Embryonic facial prominence (tissue), 1 donor: Measurements from ENCODE around the gene APBA1.

Experiments
- DNase-seq: peaks from one replicate; pipeline ENCODE4 v3.0.0-alpha.2; 2016; ENCODE audit errors: extremely low spot score

APBA1 gene

DNA sequence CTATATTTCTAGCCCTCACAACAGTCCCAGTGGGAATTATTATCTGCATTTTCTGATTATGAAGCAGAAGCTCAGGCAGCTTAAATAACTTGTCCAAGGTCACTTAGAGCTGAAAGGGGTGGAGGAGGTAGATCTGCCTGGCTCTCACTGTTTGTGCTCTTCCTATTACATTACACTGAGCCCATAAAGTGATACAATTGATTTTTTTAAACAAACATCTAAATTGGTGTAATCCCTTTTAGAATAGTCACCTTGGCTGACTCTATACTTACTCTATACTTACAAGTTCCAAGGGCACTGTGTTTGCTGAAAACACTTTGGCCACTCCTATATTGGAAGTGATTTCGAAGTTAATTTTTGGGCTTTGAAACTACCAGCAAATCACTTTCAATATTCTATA is 144.7 kb downstream of the APBA1 start:
- no peak for DNase-seq

DNA sequence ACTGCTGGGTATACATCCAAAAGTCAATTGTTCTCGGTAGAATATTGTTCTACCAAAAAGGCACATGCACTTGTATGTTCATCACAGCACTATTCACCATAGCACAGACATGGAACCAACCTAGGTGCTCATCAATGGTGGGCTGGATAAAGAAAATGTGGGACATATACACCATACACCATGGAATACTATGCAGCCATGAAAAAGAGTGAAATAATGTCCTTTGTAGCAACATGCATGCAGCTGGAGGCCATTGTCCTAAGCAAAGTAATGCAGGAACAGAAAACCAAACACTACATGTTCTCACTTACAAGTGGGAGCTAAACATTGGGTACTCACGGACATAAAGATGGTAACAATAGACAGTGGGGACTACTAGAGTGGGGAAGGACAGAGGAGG is 145.5 kb downstream of the APBA1 start:
- no peak for DNase-seq

DNA sequence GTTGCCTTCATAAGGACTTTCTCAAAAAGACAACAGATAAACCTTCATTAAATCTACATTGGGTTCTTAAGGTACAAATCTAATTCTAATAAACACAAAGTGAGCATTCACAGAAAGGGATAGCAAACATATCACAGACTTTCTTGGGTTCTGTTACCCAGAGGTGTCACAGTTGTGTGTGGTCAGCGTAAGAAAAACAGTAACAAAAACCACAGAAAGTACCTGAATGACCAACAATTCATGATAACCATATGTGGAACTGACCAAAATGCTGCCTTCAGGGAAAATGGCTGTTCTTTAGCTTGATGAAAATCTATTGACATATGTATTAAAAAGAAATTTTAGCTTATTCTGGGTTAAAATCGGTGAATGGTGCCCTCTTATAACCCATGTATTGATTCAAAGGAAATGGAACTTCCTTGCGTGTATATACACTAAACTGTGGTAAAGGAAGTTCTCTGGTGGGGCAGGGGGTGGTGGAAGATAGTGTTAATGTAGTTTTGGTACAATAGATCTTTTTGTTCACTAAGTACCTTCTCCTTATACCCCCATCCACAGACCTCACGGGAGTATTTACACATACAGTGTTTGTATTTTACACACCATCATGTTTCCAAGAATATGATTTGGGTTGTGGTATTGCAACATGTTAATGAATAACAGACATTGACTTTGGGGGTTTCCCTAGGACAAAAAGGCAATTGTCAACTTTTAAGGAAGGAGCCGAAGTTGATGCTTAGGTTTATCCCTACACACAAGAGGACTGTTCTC is 152.5 kb downstream of the APBA1 start:
- DNase-seq = no peak

DNA sequence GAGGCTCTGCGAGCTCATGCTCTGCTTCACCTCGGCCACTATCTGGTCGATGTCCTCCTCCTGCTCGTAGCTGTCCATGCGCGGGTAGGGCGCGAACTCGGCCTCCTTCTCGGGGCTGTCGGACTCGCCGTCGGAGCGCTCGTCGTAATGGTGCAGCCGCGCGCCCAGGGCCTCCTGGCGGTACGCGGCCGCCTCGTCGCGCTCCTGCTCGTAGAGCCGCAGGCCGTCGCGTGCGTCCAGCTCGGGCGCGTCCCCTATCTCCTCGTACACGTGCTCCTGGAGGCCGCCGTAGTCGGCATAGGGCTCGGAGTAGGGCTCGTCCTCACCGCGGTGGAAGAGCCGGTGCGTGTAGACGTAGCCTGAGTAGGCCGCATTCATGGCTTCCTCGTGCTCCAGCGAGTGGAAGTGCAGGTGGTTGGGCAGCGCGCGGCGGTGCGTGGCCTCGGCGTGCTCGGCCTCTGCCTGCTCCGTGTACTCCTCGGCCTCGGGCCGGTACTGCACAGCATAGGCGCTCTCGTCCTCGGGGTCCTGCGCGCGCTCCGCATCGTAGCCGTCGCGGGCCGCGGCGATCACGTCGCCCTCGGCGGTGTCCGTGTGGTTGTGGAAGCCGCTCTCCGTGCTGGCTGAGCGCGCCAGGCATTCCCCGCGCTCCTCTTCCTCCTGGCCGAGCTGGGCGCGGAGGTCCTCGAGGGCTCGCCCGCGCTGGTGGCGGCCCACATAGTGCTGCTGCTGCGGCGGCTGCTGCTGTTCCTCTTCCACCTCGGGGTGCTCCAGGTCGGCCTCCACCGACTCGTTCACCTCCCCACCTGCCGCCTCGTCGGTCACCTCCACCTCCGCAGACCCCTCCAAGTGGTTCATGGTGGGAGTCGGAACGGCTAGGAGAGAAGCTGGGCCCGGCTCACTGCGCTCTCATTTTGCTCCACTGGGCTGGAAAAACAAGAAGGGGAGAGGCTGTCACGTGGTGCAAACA is 155.5 kb downstream of the APBA1 start:
- DNase-seq = no peak

DNA sequence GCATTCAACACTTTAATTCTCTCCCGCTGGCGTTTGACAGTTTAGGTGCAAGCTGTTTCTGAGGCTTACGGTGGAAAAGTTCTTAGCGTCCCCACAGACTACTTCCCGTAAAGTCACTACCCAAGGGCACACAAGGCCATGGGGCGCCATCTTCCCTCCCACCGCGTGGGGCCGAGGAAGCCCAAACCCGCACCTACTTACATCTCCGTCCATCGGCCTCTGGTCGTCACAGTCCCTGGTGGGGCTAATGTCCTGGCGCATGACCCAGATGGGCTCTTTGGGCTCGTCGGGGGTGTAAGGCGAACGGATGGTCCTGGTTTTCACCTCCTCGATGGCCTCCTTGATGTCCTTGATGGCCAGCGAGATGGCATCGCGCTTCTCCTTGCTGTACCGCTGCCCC is 156.4 kb downstream of the APBA1 start:
- DNase-seq = no peak

DNA sequence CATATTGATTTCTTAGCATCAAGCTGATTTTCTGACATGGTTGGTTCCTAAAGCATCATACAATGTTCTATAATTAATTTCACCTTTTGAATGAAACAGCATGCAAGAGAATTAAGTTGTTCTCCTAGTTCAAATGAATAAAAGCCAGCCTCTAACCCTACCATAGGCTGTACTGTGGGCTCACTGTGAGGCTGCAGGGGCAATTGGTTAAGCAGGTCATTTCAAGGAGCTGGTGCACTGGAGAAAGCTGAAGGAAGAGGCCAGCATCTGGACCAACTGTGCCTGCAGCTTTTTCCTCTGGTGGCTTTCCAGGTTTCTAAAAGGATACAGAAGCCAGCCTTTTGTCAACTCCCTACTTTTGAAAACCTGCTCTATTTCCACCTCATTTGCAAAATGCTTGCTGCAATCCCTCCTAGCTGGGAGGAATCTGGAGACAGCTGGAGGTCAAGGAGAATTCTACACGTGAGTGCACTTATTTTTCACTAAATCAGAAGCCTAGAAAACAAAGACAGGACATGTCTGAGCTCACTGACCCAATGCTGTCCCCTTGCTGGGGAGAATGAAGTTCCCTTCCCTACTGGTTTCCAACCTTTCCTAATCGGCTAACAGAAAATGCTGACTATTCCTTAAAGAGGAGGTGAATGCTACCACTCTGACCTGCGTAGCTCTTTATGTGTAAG is 158.9 kb downstream of the APBA1 start:
- no peak for DNase-seq

DNA sequence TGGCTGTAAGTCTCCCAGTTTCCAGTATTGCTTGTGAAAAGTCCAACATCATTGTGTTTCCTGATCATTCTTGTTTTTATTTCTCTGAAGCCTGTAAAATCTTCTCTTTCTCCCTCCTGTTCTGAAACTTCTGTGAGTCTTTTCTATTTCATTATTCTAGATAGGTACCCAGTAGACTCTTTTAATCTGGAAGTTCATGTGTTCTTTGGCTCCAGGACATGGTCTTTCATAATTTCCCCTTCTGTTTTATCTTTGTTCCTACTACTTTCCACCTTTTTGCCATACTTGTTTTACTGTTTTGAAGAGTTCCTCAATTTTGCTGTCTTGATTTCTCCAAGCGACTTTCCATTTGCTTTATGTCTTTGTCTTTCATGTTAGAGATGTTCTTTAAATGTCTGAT is 168.1 kb downstream of the APBA1 start:
- no peak for DNase-seq

DNA sequence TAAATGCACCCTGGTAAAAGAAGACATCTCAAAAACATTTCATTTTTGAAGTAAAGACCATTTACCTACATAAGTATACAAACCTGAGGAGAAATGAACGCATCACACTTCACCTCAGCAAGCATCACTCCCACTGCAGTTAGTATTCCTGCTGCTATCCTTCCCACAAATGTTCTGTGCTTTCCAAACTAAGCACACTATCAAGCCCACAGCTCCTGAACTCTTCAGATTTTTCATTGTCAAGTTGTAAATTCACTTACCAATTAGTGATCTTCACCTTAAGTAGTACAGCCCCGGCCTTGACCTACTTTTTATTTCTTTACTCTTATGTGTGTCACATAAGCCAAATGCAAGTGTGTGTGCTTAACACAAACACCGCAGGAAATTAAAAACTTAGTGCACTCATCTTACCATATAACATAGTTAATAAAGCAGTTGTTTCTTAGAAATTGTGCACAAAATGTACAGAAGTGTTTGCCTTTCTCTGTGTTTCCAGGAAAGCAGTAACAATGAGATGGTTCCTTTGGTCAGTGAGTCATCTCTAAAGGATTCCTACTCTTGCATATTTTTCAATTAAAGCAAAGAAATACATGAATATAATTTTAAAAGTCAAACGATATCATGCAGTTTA is 169.4 kb downstream of the APBA1 start:
- no peak for DNase-seq

DNA sequence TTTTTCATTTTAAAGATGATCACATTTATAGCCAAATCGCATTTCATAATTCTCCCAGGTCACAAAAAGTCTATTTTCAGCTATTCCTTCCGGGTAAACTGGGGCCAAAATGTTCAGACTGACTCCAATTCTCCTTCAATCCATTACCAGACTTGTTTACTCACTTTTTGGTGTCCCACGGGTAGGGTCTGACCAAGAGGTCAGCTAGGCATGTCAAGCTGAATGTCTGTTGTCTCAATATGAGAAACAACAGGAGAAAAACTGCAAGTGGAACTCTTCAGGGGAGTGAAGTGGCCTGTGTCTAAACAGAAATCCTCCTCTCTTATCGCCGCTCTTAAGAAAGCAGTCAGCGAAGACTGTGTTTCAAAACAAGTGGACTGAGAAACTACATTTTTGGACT is 171.3 kb downstream of the APBA1 start:
- DNase-seq = no peak

DNA sequence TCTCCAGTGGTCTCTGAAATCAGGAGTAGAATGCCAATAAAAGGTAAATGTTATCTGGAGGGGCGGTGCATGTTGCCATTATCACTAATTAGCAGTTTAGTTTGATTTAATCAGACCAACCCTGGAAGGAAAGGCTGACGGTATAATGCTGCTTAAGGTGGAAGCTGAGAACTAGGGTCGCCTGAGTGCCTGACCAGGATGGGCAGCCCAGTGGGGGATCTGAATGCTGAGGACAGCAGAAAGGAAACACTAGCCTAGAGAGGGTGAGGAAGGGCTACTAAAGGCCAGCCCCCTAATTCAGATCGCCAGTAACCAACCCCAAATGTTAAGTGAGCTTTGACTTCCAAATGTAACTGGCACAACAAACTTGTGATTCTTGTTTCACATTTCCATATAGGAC is 172.2 kb downstream of the APBA1 start:
- no peak for DNase-seq

DNA sequence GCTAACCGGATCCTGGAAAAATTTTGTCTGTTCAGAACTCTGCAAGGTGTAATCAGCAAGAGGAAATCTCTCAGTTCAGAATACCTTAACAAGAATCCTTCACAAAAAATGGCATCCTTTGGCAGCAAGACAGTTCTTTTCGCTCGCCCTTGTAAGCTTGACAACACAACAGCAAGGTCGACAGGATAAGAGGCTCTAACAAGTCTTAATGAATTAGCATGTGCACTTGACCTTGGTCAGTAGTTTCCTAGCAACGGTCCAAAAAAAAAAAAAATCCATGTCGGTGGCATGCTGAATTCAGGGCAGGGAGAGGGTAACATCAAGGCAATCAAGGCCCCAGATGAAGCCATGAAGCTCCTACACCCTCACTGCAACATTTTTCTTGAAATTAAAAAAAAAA is 172.8 kb downstream of the APBA1 start:
- no peak for DNase-seq

DNA sequence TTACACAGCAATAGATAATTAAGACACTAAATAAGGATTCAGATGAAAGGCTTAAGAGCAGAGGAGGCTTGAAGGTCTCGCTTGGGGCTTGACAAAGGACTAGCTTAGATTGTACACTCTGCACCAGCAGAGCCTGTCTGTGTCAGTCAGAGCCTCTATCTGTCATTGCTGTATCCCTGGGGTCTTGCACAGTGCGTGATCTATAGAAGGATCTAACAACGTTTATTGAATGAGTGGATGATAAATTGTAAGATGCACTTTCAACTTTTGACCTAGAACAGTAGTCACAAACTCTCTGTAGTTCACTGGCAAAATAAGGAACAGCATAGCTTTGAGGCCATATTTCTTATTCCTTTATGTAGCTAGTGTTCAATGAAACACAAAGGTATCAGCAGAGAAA is 173.7 kb downstream of the APBA1 start:
- DNase-seq = no peak

DNA sequence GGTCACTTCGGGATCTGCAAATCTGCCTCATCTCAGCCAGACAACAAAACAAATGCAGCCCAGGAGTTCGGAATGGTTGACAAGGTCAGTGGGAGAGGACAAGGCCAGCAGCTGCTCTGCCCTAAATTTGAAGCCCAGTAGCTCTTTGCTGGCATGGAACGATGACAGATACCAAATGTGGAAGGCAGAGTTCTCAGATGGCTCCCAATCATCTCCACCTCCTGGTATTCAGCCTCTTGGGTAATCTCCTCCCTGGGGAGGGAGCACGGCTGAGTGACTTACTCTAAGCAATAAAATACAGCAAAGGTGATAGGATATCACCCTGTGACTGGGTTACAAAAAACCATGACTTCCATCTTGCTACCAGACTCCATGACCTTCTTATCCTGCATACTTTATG is 174.4 kb downstream of the APBA1 start:
- DNase-seq = no peak

DNA sequence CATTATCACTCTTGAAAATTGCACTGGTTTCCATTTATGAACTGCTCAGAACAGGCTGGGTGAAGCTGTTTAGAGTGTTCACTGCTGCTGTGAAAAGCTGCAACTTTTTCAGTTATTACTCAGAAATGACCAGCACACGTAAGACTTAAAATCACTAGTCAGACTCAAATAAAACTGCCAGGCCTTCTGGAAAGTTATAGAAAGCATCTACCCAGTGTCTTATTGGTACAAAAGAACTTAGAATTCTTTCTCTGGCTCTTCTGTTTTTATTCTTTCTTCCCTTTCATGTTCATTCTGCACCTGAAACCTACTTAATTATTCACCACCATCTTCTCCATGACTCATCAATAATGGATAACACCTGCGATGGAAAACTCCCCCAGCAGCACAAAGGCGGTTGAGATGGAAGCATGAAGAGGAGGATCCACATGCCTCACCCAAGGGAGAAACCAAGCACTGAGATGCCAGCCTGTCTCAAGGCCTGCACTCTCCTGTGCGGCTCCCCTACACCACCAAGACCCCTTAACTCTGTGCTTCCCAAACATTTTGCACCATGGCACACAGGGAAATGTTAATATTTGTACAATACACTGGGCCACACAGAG is 175.2 kb downstream of the APBA1 start:
- no peak for DNase-seq

DNA sequence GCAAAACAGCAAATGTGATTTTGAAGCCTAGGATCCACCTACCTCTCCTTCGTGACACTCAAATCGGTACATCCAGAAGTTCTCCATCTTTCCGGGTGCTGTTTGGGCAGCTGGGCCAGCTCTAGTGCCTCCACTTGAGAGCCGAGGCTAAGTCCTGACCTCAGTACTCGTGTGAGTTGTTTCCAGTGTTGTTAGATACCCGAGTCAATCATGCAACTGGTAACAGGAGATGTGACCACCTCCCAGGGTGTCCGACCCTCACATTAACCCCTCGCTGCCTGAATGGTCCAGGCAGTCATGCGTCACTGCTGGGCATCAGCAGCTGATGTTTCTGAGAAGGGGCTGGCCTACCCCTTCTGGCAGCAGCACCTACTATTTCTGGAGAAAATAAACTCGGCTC is 176.9 kb downstream of the APBA1 start:
- no peak for DNase-seq

DNA sequence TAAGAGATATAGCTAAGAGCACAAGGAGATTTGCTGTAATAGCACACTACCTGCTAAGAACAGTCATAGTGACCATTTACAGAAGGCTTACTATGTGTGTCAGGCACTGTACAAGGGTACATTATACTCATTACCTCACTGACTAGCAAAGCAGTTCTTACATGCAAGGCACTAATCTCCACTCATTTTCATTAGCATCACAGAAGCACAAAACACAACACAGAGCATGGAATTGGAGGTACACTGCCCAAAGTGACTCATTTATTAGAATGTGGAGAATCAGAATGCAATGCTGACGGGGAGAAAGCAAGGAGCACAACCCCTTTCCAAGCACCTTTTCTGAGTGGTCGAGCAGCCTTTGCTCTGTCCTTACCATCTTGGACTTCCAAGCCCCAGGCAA is 177.4 kb downstream of the APBA1 start:
- no peak for DNase-seq

DNA sequence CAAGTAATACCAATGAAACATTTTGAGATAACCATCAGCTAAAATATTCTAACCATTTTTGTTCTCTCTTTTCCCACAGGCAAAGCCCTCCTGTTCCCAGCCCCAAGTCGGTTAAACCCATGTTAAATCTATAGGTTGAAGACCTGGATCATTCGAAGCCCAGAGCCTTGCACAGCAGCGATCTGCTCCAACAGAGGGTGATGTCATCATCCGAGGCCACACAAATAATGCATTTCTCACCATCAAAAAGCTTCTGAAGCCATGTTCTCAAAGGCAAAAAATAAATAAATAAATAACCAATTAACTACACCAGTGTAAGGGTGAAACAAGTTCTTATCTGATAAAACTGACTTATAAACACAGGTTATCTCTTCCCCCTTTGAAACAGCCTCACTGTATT is 178.0 kb downstream of the APBA1 start:
- DNase-seq = no peak

DNA sequence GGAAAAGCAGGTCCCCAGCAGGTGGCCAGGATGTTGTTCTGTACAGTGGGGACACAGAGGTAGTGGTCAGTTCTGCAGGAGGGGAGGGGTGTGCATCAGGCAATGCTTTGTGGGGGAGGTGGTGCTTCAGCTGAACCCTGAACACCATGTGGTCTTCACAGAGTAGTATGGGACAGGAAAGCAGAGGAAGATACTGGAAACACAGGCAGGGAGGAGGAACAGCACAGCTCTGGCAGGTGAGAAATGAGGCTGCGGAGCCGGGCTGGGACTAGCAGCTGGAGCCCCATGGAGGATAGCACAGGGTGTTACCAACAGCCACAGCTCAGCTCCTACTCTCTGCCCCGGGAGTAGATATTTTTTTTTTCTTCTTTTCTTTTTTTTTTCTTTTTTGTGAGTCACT is 185.7 kb downstream of the APBA1 start:
- DNase-seq = no peak

DNA sequence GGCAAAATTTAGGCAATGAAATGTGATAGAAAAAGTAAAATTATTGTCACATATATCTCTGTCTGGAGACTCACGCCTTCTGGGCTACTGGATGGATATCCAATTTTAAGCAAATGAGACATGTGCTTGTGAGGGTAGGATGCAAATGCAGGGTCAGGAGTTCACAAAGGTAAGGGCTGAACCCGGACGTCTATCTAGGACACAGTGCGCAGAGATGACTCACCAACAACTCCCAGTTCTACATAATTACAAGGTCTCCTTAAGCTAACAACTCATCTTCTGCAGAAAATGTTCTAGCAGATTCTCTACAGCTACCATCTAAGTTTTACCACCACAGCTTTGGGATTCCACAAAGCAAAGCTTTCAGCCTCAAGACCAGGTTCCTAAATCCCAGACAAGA is 186.7 kb downstream of the APBA1 start:
- no peak for DNase-seq

DNA sequence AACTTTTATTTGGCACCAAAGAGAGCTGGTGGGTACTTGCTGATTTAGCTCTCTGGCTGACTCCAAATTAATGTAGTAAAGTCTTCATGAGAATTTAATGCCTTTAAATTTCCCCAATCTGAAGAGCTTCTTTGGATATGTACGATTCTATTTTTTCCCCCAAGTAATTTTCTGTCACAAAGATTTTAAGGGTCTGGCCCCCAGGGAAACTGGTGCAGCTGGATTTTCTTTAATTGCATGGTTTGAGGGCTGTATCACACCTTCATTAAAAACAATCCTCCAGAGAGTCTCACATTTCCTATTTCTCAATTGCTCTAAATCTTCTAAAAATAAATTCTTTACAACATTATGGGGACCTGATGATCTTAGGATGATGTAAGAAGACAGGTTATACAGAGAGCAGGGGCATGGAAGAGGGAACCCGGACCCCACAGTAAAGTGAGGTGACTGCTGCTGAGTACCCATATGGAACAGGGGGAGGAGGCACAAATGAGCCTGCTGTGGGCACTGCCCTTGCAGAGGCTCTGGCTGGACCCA is 188.2 kb downstream of the APBA1 start:
- no peak for DNase-seq

DNA sequence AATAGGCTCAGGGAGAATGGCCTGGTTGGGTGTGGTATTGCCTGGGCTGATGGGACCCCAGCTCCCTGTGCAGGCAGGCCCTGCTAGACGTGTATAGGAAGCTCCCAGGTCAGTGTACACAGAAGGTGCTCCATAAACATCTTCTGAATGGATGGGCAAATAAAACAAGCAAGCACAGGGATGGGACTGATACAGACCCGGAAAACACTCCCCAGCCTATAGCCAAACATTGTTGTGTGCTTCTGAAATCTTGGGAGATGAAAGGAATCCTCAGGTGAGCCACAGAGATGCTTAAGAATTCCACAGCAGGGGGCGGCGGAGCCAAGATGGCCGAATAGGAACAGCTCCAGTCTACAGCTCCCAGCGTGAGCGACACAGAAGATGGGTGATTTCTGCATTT is 195.4 kb downstream of the APBA1 start:
- no peak for DNase-seq
